HCT116 (cell line): ENCODE data around the gene GALNS.

Experiments
- EZH2phosphoT487 ChIP-seq: fragments of 200-600 bp; IDR thresholded peaks from 2 replicates; pipeline ENCODE4 v1.6.1; 2018; ENCODE audit warnings: antibody characterized with exemption, borderline replicate concordance
- MAX ChIP-seq: IDR thresholded peaks from 2 replicates; pipeline ENCODE4 v1.6.1; 2012
- POLR2A ChIP-seq: IDR thresholded peaks from 2 replicates; pipeline ENCODE4 v1.7.0; 2011; ENCODE audit warnings: borderline replicate concordance; ENCODE audit not compliant: insufficient read depth, insufficient read length; ENCODE audit errors: extremely low read depth
- SIN3A ChIP-seq: IDR thresholded peaks from 2 replicates; pipeline ENCODE4 v1.6.1; 2012; ENCODE audit warnings: low read depth
- YY1 ChIP-seq: IDR thresholded peaks from 2 replicates; pipeline ENCODE4 v1.6.1; 2011; ENCODE audit warnings: low read length, low read depth, moderate library complexity, mild to moderate bottlenecking; ENCODE audit not compliant: insufficient replicate concordance; ENCODE audit errors: extremely low read depth
- TF ChIP-seq, protein P1 (sequence below), 3 experiments: fragments of 200-600 bp in 1 of 3; sonication (generic) in 1 of 3; IDR thresholded peaks in 2 of 3; conservative IDR thresholded peaks in 1 of 3; 2 replicates each; pipeline ENCODE4 v1.5.1; 2012 to 2017; ENCODE audit warnings: low read depth in 2 of 3, low read length in 2 of 3, antibody characterized with exemption in 1 of 3, borderline replicate concordance in 1 of 3, control low read depth in 1 of 3, mild to moderate bottlenecking in 1 of 3, mixed read lengths in 1 of 3, mixed run types in 1 of 3, moderate library complexity in 1 of 3; ENCODE audit not compliant: insufficient read depth in 1 of 3
- TF ChIP-seq, protein P2 (sequence below): IDR thresholded peaks from 2 replicates; pipeline ENCODE4 v1.6.1; 2012; ENCODE audit warnings: low read depth

- TF ChIP-seq, protein P1, sequence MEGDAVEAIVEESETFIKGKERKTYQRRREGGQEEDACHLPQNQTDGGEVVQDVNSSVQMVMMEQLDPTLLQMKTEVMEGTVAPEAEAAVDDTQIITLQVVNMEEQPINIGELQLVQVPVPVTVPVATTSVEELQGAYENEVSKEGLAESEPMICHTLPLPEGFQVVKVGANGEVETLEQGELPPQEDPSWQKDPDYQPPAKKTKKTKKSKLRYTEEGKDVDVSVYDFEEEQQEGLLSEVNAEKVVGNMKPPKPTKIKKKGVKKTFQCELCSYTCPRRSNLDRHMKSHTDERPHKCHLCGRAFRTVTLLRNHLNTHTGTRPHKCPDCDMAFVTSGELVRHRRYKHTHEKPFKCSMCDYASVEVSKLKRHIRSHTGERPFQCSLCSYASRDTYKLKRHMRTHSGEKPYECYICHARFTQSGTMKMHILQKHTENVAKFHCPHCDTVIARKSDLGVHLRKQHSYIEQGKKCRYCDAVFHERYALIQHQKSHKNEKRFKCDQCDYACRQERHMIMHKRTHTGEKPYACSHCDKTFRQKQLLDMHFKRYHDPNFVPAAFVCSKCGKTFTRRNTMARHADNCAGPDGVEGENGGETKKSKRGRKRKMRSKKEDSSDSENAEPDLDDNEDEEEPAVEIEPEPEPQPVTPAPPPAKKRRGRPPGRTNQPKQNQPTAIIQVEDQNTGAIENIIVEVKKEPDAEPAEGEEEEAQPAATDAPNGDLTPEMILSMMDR (IDR thresholded peaks at IDR 0.05 in 2 of 3, conservative IDR thresholded peaks at IDR 0.05 in 1 of 3; ENCODE audit: borderline replicate concordance in 1 of 3, insufficient read depth in 1 of 3, low read depth in 2 of 3, low read length in 2 of 3), result no peak
- TF ChIP-seq POLR2A (no peak), SIN3A (no peak), EZH2phosphoT487 (no peak), MAX (no peak), YY1 (no peak)
- TF ChIP-seq, protein P2, sequence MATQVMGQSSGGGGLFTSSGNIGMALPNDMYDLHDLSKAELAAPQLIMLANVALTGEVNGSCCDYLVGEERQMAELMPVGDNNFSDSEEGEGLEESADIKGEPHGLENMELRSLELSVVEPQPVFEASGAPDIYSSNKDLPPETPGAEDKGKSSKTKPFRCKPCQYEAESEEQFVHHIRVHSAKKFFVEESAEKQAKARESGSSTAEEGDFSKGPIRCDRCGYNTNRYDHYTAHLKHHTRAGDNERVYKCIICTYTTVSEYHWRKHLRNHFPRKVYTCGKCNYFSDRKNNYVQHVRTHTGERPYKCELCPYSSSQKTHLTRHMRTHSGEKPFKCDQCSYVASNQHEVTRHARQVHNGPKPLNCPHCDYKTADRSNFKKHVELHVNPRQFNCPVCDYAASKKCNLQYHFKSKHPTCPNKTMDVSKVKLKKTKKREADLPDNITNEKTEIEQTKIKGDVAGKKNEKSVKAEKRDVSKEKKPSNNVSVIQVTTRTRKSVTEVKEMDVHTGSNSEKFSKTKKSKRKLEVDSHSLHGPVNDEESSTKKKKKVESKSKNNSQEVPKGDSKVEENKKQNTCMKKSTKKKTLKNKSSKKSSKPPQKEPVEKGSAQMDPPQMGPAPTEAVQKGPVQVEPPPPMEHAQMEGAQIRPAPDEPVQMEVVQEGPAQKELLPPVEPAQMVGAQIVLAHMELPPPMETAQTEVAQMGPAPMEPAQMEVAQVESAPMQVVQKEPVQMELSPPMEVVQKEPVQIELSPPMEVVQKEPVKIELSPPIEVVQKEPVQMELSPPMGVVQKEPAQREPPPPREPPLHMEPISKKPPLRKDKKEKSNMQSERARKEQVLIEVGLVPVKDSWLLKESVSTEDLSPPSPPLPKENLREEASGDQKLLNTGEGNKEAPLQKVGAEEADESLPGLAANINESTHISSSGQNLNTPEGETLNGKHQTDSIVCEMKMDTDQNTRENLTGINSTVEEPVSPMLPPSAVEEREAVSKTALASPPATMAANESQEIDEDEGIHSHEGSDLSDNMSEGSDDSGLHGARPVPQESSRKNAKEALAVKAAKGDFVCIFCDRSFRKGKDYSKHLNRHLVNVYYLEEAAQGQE, result no peak
Measured at GRCh38 chr16:88846088-88846487, 10.7 kb downstream of the GALNS start.
